Effector memory CD8-positive, alpha-beta T cell (primary cell): ENCODE results near the gene EPB41L2.

Experiments used
- ATAC-seq: fragments of 150-1000 bp; cut with Tn5 transposase; replicated peaks from 2 replicates; pipeline ENCODE4 v1.10.0; 2021; ENCODE audit warnings: mild to moderate bottlenecking, moderate library complexity
- DNase-seq, 3 experiments: peaks; one replicate each; pipeline ENCODE4 v3.0.0; 2021
- H3K27ac Mint-ChIP-seq, 2 donors: one replicate each; pipeline ENCODE4 v1.8.0; 2022; ENCODE audit warnings: mild to moderate bottlenecking in 2 of 2, mixed read lengths in 2 of 2, moderate library complexity in 2 of 2
- H3K27me3 Mint-ChIP-seq, 2 donors: one replicate each; pipeline ENCODE4 v1.8.0; 2022; ENCODE audit warnings: mixed read lengths in 2 of 2
- H3K36me3 Mint-ChIP-seq: one replicate; pipeline ENCODE4 v1.8.0; 2022; ENCODE audit warnings: mild to moderate bottlenecking, moderate library complexity, mixed read lengths; ENCODE audit not compliant: insufficient read depth
- H3K4me1 Mint-ChIP-seq, 2 donors: one replicate each; pipeline ENCODE4 v1.8.0; 2022; ENCODE audit warnings: low read depth in 2 of 2, mixed read lengths in 2 of 2
- H3K4me3 Mint-ChIP-seq, 2 donors: one replicate each; pipeline ENCODE4 v1.8.0; 2022; ENCODE audit warnings: mild to moderate bottlenecking in 2 of 2, mixed read lengths in 2 of 2, moderate library complexity in 2 of 2
- H3K9me3 Mint-ChIP-seq, 2 donors: one replicate each; pipeline ENCODE4 v1.8.0; 2022; ENCODE audit warnings: mixed read lengths in 2 of 2

The EPB41L2 gene

GRCh38 chr6:130872250-130873095 is 190.6 kb downstream of the EPB41L2 start:
- peaks cover 0 to 4% of the 10 kb centered on the region in 2 donors for H3K4me1 Mint-ChIP-seq
- H3K27ac Mint-ChIP-seq, result no peak overlapping the region
- no peaks in the 10 kb centered on the region for H3K9me3 Mint-ChIP-seq
- DNase-seq (peak; percentile 63 to 70 (median 65)), ATAC-seq (peak; percentile 62)
- H3K36me3 Mint-ChIP-seq, result no peaks in the 10 kb centered on the region
- H3K4me3 Mint-ChIP-seq, result no peak overlapping the region
- peaks cover 0 to 9% of the 10 kb centered on the region in 2 donors for H3K27me3 Mint-ChIP-seq

GRCh38 chr6:130870179-130870880 is 192.7 kb downstream of the EPB41L2 start:
- Mint-ChIP-seq H3K27me3 (peaks cover 0 to 9% of the 10 kb centered on the region in 2 donors), H3K27ac (no peak overlapping the region), H3K4me3 (no peak overlapping the region), H3K4me1 (peaks cover 0 to 4% of the 10 kb centered on the region in 2 donors), H3K9me3 (no peaks in the 10 kb centered on the region), H3K36me3 (no peaks in the 10 kb centered on the region)
- DNase-seq (no peak), ATAC-seq (no peak)

- H3K9me3 Mint-ChIP-seq, result no peaks in the 10 kb centered on the region
- H3K4me1 Mint-ChIP-seq, result peaks cover 0 to 4% of the 10 kb centered on the region in 2 donors
- DNase-seq (no peak), ATAC-seq (no peak)
- H3K4me3 Mint-ChIP-seq, result no peak overlapping the region
- peaks cover 0 to 4% of the 10 kb centered on the region in 2 donors for H3K27me3 Mint-ChIP-seq
- no peaks in the 10 kb centered on the region for H3K36me3 Mint-ChIP-seq
- no peak overlapping the region for H3K27ac Mint-ChIP-seq
Measured at GRCh38 chr6:130869681-130870080, 193.4 kb downstream of the EPB41L2 start.

GRCh38 chr6:130865793-130866192 is 197.3 kb downstream of the EPB41L2 start:
- no peak for DNase-seq
- Mint-ChIP-seq H3K4me3 (no peak overlapping the region), H3K4me1 (no peaks in the 10 kb centered on the region), H3K27ac (no peak overlapping the region), H3K9me3 (no peaks in the 10 kb centered on the region), H3K27me3 (peaks cover 0 to 4% of the 10 kb centered on the region in 2 donors), H3K36me3 (no peaks in the 10 kb centered on the region)
- no peak for ATAC-seq

GRCh38 chr6:130864344-130864743 is 198.7 kb downstream of the EPB41L2 start:
- Mint-ChIP-seq H3K27ac (no peak overlapping the region), H3K36me3 (no peaks in the 10 kb centered on the region), H3K4me3 (no peak overlapping the region), H3K27me3 (peaks cover 0 to 4% of the 10 kb centered on the region in 2 donors), H3K4me1 (no peaks in the 10 kb centered on the region), H3K9me3 (no peaks in the 10 kb centered on the region)
- DNase-seq (no peak), ATAC-seq (no peak)

- Mint-ChIP-seq H3K4me3 (no peak overlapping the region), H3K27me3 (peaks cover 0 to 4% of the 10 kb centered on the region in 2 donors), H3K27ac (no peak overlapping the region), H3K9me3 (no peaks in the 10 kb centered on the region), H3K36me3 (no peaks in the 10 kb centered on the region), H3K4me1 (no peaks in the 10 kb centered on the region)
- ATAC-seq (no peak), DNase-seq (no peak)
Measured at GRCh38 chr6:130863415-130864230, 199.4 kb downstream of the EPB41L2 start.

- H3K4me1 Mint-ChIP-seq, result no peaks in the 10 kb centered on the region
- peaks cover 0 to 4% of the 10 kb centered on the region in 2 donors for H3K27me3 Mint-ChIP-seq
- no peak for DNase-seq
- H3K9me3 Mint-ChIP-seq, result no peaks in the 10 kb centered on the region
- H3K36me3 Mint-ChIP-seq, result no peaks in the 10 kb centered on the region
- H3K4me3 Mint-ChIP-seq, result no peak overlapping the region
- ATAC-seq, result no peak
- H3K27ac Mint-ChIP-seq, result no peak overlapping the region
Measured at GRCh38 chr6:130862370-130862769, 200.7 kb downstream of the EPB41L2 start.

GRCh38 chr6:130859161-130859867 is 203.7 kb downstream of the EPB41L2 start:
- Mint-ChIP-seq H3K27me3 (no peaks in the 10 kb centered on the region), H3K4me3 (no peak overlapping the region), H3K36me3 (no peaks in the 10 kb centered on the region), H3K4me1 (no peaks in the 10 kb centered on the region), H3K9me3 (no peaks in the 10 kb centered on the region), H3K27ac (no peak overlapping the region)
- no peak for DNase-seq
- no peak for ATAC-seq

GRCh38 chr6:130858498-130859160 is 204.4 kb downstream of the EPB41L2 start:
- Mint-ChIP-seq H3K36me3 (no peaks in the 10 kb centered on the region), H3K9me3 (no peaks in the 10 kb centered on the region), H3K27me3 (no peaks in the 10 kb centered on the region), H3K4me3 (no peak overlapping the region), H3K4me1 (no peaks in the 10 kb centered on the region), H3K27ac (no peak overlapping the region)
- no peak for DNase-seq
- no peak for ATAC-seq

- Mint-ChIP-seq H3K36me3 (no peaks in the 10 kb centered on the region), H3K4me3 (no peak overlapping the region), H3K27me3 (no peaks in the 10 kb centered on the region), H3K27ac (no peak overlapping the region), H3K9me3 (no peaks in the 10 kb centered on the region), H3K4me1 (no peaks in the 10 kb centered on the region)
- DNase-seq, result no peak
- ATAC-seq, result no peak
Measured at GRCh38 chr6:130858054-130858453, 205.0 kb downstream of the EPB41L2 start.

GRCh38 chr6:130853555-130854183 is 209.4 kb downstream of the EPB41L2 start:
- no peak for DNase-seq
- Mint-ChIP-seq H3K36me3 (no peaks in the 10 kb centered on the region), H3K4me3 (no peak overlapping the region), H3K27ac (no peak overlapping the region), H3K4me1 (peaks cover 3 to 6% of the 10 kb centered on the region in 2 donors), H3K9me3 (no peaks in the 10 kb centered on the region), H3K27me3 (no peaks in the 10 kb centered on the region)
- no peak for ATAC-seq

GRCh38 chr6:130852844-130853554 is 210.0 kb downstream of the EPB41L2 start:
- H3K27me3 Mint-ChIP-seq, result no peaks in the 10 kb centered on the region
- no peak for ATAC-seq
- H3K9me3 Mint-ChIP-seq, result no peaks in the 10 kb centered on the region
- no peak overlapping the region for H3K27ac Mint-ChIP-seq
- DNase-seq, result no peak
- peaks cover 3 to 7% of the 10 kb centered on the region in 2 donors for H3K4me1 Mint-ChIP-seq
- H3K36me3 Mint-ChIP-seq, result no peaks in the 10 kb centered on the region
- no peak overlapping the region for H3K4me3 Mint-ChIP-seq
